Measurements from ENCODE around the gene GNAI1. TPM values are rescaled to one million over a fixed set of nuclear protein-coding genes. Genes with fewer than 3 reads are reported as not detected.

GNAI1 gene
- total and polyA plus RNA-seq, 3 experiments from 2014 or later = 0.39 to 3.8 (median 0.42) TPM

GRCh38 chr7:80182630-80183276 lies 48.1 kb downstream of the GNAI1 start:
- H3K9me3 Mint-ChIP-seq = peaks cover 10 to 21% (median 19%) of the 10 kb centered on the region in 5 donors
- no peak for DNase-seq
- Histone ChIP-seq H3K27ac (ENCODE audit: low read depth, low read length) (no peak overlapping the region), H3K9me3 (ENCODE audit: low read length) (no peaks in the 10 kb centered on the region), H3K4me1 (ENCODE audit: insufficient read depth, low read length) (no peaks in the 10 kb centered on the region), H3K27me3 (ENCODE audit: insufficient read depth, low read length, poor library complexity, severe bottlenecking) (no peaks in the 10 kb centered on the region), H3K4me3 (ENCODE audit: low read length) (no peak overlapping the region), H3K36me3 (ENCODE audit: insufficient read depth, low read length) (no peaks in the 10 kb centered on the region)
- H3K27ac Mint-ChIP-seq = no peak overlapping the region
- ChIA-PET CTCF (no interaction called here), POLR2A (no interaction called here)
- no peaks in the 10 kb centered on the region for H3K4me1 Mint-ChIP-seq
- H3K4me3 Mint-ChIP-seq = no peak overlapping the region
- H3K27me3 Mint-ChIP-seq = no peaks in the 10 kb centered on the region
- no peaks in the 10 kb centered on the region for H3K36me3 Mint-ChIP-seq

GRCh38 chr7:80183351-80183750 lies 48.7 kb downstream of the GNAI1 start:
- Histone ChIP-seq H3K27me3 (ENCODE audit: insufficient read depth, low read length, poor library complexity, severe bottlenecking) (no peaks in the 10 kb centered on the region), H3K36me3 (ENCODE audit: insufficient read depth, low read length) (no peaks in the 10 kb centered on the region), H3K27ac (ENCODE audit: low read depth, low read length) (no peak overlapping the region), H3K9me3 (ENCODE audit: low read length) (no peaks in the 10 kb centered on the region), H3K4me3 (ENCODE audit: low read length) (no peak overlapping the region), H3K4me1 (ENCODE audit: insufficient read depth, low read length) (no peaks in the 10 kb centered on the region)
- Mint-ChIP-seq H3K27me3 (no peaks in the 10 kb centered on the region), H3K36me3 (no peaks in the 10 kb centered on the region), H3K4me1 (no peaks in the 10 kb centered on the region), H3K9me3 (peaks cover 10 to 24% (median 15%) of the 10 kb centered on the region in 5 donors), H3K27ac (no peak overlapping the region), H3K4me3 (no peak overlapping the region)
- ChIA-PET POLR2A (no interaction called here), CTCF (no interaction called here)
- DNase-seq = no peak

- Histone ChIP-seq H3K4me3 (ENCODE audit: low read length) (no peak overlapping the region), H3K27me3 (ENCODE audit: insufficient read depth, low read length, poor library complexity, severe bottlenecking) (no peaks in the 10 kb centered on the region), H3K4me1 (ENCODE audit: insufficient read depth, low read length) (no peaks in the 10 kb centered on the region), H3K9me3 (ENCODE audit: low read length) (no peaks in the 10 kb centered on the region), H3K27ac (ENCODE audit: low read depth, low read length) (no peak overlapping the region), H3K36me3 (ENCODE audit: insufficient read depth, low read length) (no peaks in the 10 kb centered on the region)
- ChIA-PET POLR2A (no interaction called here), CTCF (no interaction called here)
- no peaks in the 10 kb centered on the region for H3K36me3 Mint-ChIP-seq
- H3K4me3 Mint-ChIP-seq = no peak overlapping the region
- H3K9me3 Mint-ChIP-seq = peaks cover 10 to 28% (median 15%) of the 10 kb centered on the region in 5 donors
- no peak for DNase-seq
- no peaks in the 10 kb centered on the region for H3K4me1 Mint-ChIP-seq
- H3K27me3 Mint-ChIP-seq = no peaks in the 10 kb centered on the region
- no peak overlapping the region for H3K27ac Mint-ChIP-seq
These were observed 49.5 kb downstream of the GNAI1 start for GRCh38 chr7:80183900-80184685.

GRCh38 chr7:80184693-80185092 lies 50.1 kb downstream of the GNAI1 start:
- H3K4me1 ChIP-seq (ENCODE audit: insufficient read depth, low read length) = no peaks in the 10 kb centered on the region
- Mint-ChIP-seq H3K27me3 (no peaks in the 10 kb centered on the region), H3K36me3 (no peaks in the 10 kb centered on the region)

GRCh38 chr7:80185571-80185970 lies 50.9 kb downstream of the GNAI1 start:
- Mint-ChIP-seq H3K27me3 (no peaks in the 10 kb centered on the region), H3K4me3 (no peak overlapping the region), H3K27ac (no peak overlapping the region), H3K4me1 (no peaks in the 10 kb centered on the region), H3K36me3 (no peaks in the 10 kb centered on the region), H3K9me3 (peaks cover 10 to 29% (median 15%) of the 10 kb centered on the region in 5 donors)
- Histone ChIP-seq H3K4me3 (ENCODE audit: low read length) (no peak overlapping the region), H3K9me3 (ENCODE audit: low read length) (no peaks in the 10 kb centered on the region), H3K27ac (ENCODE audit: low read depth, low read length) (no peak overlapping the region), H3K27me3 (ENCODE audit: insufficient read depth, low read length, poor library complexity, severe bottlenecking) (no peaks in the 10 kb centered on the region), H3K36me3 (ENCODE audit: insufficient read depth, low read length) (no peaks in the 10 kb centered on the region), H3K4me1 (ENCODE audit: insufficient read depth, low read length) (no peaks in the 10 kb centered on the region)
- ChIA-PET CTCF (no interaction called here), POLR2A (no interaction called here)
- DNase-seq = no peak

More at GRCh38 chr7:80184693-80185092, 50.1 kb downstream of the GNAI1 start:
- H3K9me3 Mint-ChIP-seq = peaks cover 10 to 29% (median 15%) of the 10 kb centered on the region in 5 donors
- no peak overlapping the region for H3K4me3 Mint-ChIP-seq
- H3K36me3 ChIP-seq (ENCODE audit: insufficient read depth, low read length) = no peaks in the 10 kb centered on the region
- DNase-seq = no peak
- H3K9me3 ChIP-seq (ENCODE audit: low read length) = no peaks in the 10 kb centered on the region
- ChIA-PET POLR2A (no interaction called here), CTCF (no interaction called here)
- no peaks in the 10 kb centered on the region for H3K4me1 Mint-ChIP-seq
- no peaks in the 10 kb centered on the region for H3K27me3 ChIP-seq (ENCODE audit: insufficient read depth, low read length, poor library complexity, severe bottlenecking)
- no peak overlapping the region for H3K27ac ChIP-seq (ENCODE audit: low read depth, low read length)
- H3K27ac Mint-ChIP-seq = no peak overlapping the region
- H3K4me3 ChIP-seq (ENCODE audit: low read length) = no peak overlapping the region

- POLR2A ChIA-PET = no interaction called here
- Mint-ChIP-seq H3K27ac (no peak overlapping the region), H3K4me1 (no peaks in the 10 kb centered on the region), H3K9me3 (peaks cover 10 to 29% (median 14%) of the 10 kb centered on the region in 5 donors), H3K4me3 (no peak overlapping the region), H3K27me3 (no peaks in the 10 kb centered on the region), H3K36me3 (no peaks in the 10 kb centered on the region)
- Histone ChIP-seq H3K27me3 (ENCODE audit: insufficient read depth, low read length, poor library complexity, severe bottlenecking) (no peaks in the 10 kb centered on the region), H3K36me3 (ENCODE audit: insufficient read depth, low read length) (no peaks in the 10 kb centered on the region), H3K4me1 (ENCODE audit: insufficient read depth, low read length) (no peaks in the 10 kb centered on the region), H3K9me3 (ENCODE audit: low read length) (no peaks in the 10 kb centered on the region), H3K4me3 (ENCODE audit: low read length) (no peak overlapping the region), H3K27ac (ENCODE audit: low read depth, low read length) (no peak overlapping the region)
- DNase-seq = no peak
- CTCF ChIA-PET = no interaction called here
These were observed 52.1 kb downstream of the GNAI1 start for GRCh38 chr7:80186721-80187120.

- H3K4me1 ChIP-seq (ENCODE audit: insufficient read depth, low read length) = no peaks in the 10 kb centered on the region
- ChIA-PET CTCF (no interaction called here), POLR2A (no interaction called here)
- DNase-seq = no peak
- H3K4me3 ChIP-seq (ENCODE audit: low read length) = no peak overlapping the region
- no peaks in the 10 kb centered on the region for H3K9me3 ChIP-seq (ENCODE audit: low read length)
- Mint-ChIP-seq H3K4me3 (no peak overlapping the region), H3K27ac (no peak overlapping the region), H3K9me3 (peaks cover 5 to 29% (median 14%) of the 10 kb centered on the region in 5 donors), H3K4me1 (no peaks in the 10 kb centered on the region), H3K36me3 (no peaks in the 10 kb centered on the region), H3K27me3 (no peaks in the 10 kb centered on the region)
- no peaks in the 10 kb centered on the region for H3K36me3 ChIP-seq (ENCODE audit: insufficient read depth, low read length)
- no peak overlapping the region for H3K27ac ChIP-seq (ENCODE audit: low read depth, low read length)
- H3K27me3 ChIP-seq (ENCODE audit: insufficient read depth, low read length, poor library complexity, severe bottlenecking) = no peaks in the 10 kb centered on the region
These were observed 52.6 kb downstream of the GNAI1 start for GRCh38 chr7:80187279-80187678.

- no peak overlapping the region for H3K4me3 Mint-ChIP-seq
- H3K36me3 ChIP-seq (ENCODE audit: insufficient read depth, low read length) = no peaks in the 10 kb centered on the region
- CTCF ChIA-PET = no interaction called here
These were observed 53.1 kb downstream of the GNAI1 start for GRCh38 chr7:80187727-80188126.

More at GRCh38 chr7:80187727-80188126, 53.1 kb downstream of the GNAI1 start:
- H3K4me1 Mint-ChIP-seq = no peaks in the 10 kb centered on the region
- Histone ChIP-seq H3K27ac (ENCODE audit: low read depth, low read length) (no peak overlapping the region), H3K27me3 (ENCODE audit: insufficient read depth, low read length, poor library complexity, severe bottlenecking) (no peaks in the 10 kb centered on the region), H3K4me1 (ENCODE audit: insufficient read depth, low read length) (no peaks in the 10 kb centered on the region), H3K9me3 (ENCODE audit: low read length) (no peaks in the 10 kb centered on the region), H3K4me3 (ENCODE audit: low read length) (no peak overlapping the region)
- H3K36me3 Mint-ChIP-seq = no peaks in the 10 kb centered on the region
- peaks cover 5 to 29% (median 14%) of the 10 kb centered on the region in 5 donors for H3K9me3 Mint-ChIP-seq
- H3K27me3 Mint-ChIP-seq = no peaks in the 10 kb centered on the region
- no peak for DNase-seq
- POLR2A ChIA-PET = no interaction called here
- no peak overlapping the region for H3K27ac Mint-ChIP-seq

Data from CD8-positive, alpha-beta memory T cell (primary cell).